CD4-positive, alpha-beta memory T cell (primary cell): ENCODE measurements around the gene CFAP46. TPM values are rescaled to one million over a fixed set of nuclear protein-coding genes. Genes with fewer than 3 reads are reported as not detected.
A peak's percentile ranks its signal among the peaks of the same experiment; 100 is the strongest.
"Not testable (repeated sequence)": the region's sequence is repeated elsewhere in the genome, so short reads cannot be mapped to it uniquely, and the experiment has no call there.

Source experiments
- CTCF ChIA-PET: fragments of 350-600 bp; sonication (Branson Sonifier 250); formaldehyde crosslinking; loops from one replicate; lab custom pipeline; 2021; ENCODE audit warnings: inconsistent platforms; ENCODE audit not compliant: partially characterized antibody; lab: Charles Lee
- POLR2A ChIA-PET: fragments of 350-600 bp; sonication (Branson Sonifier 250); formaldehyde crosslinking; loops from one replicate; lab custom pipeline; 2021; ENCODE audit not compliant: partially characterized antibody; lab: Charles Lee
- DNase-seq, 5 donors: peaks; one replicate each; pipeline versions ENCODE4 v3.0.0 to v3.0.0-alpha.2; 2020 to 2022; ENCODE audit warnings: mixed read lengths in 1 of 5
- H3K27ac ChIP-seq: one replicate; pipeline ENCODE4 v1.7.0; 2013; ENCODE audit warnings: low read depth, low read length
- H3K27me3 ChIP-seq: 2 replicates; pipeline ENCODE4 v1.7.0; 2013; ENCODE audit warnings: mild to moderate bottlenecking, low read length, moderate library complexity; ENCODE audit not compliant: insufficient read depth
- H3K36me3 ChIP-seq: 2 replicates; pipeline ENCODE4 v1.7.0; 2013; ENCODE audit warnings: mild to moderate bottlenecking, low read length, moderate library complexity; ENCODE audit not compliant: insufficient read depth
- H3K4me1 ChIP-seq: 2 replicates; pipeline ENCODE4 v1.7.0; 2013; ENCODE audit warnings: mild to moderate bottlenecking, low read length, moderate library complexity; ENCODE audit not compliant: insufficient read depth
- H3K4me3 ChIP-seq, 2 donors: one replicate each; pipeline ENCODE4 v1.7.0; 2013; ENCODE audit warnings: low read length in 2 of 2, mild to moderate bottlenecking in 1 of 2
- H3K9me3 ChIP-seq, 2 donors: one replicate each; pipeline ENCODE4 v1.7.0; 2013; ENCODE audit warnings: low read length in 2 of 2, control low read depth in 1 of 2; ENCODE audit not compliant: control insufficient read depth in 1 of 2
- H3K27ac Mint-ChIP-seq, 7 donors: one replicate each; pipeline ENCODE4 v1.8.0; 2020 to 2021; ENCODE audit warnings: mixed read lengths in 7 of 7, mild to moderate bottlenecking in 6 of 7, inconsistent platforms in 3 of 7, moderate library complexity in 3 of 7
- H3K27me3 Mint-ChIP-seq, 2 donors: one replicate each; pipeline ENCODE4 v1.8.0; 2020 to 2021; ENCODE audit warnings: mixed read lengths in 2 of 2
- H3K36me3 Mint-ChIP-seq, 2 donors: one replicate each; pipeline ENCODE4 v1.8.0; 2020 to 2021; ENCODE audit warnings: mixed read lengths in 2 of 2, inconsistent platforms in 1 of 2, mild to moderate bottlenecking in 1 of 2
- H3K4me1 Mint-ChIP-seq, 4 donors: one replicate each; pipeline ENCODE4 v1.8.0; 2020 to 2021; ENCODE audit warnings: mixed read lengths in 4 of 4, mild to moderate bottlenecking in 1 of 4
- H3K4me3 Mint-ChIP-seq, 8 donors: one replicate each; pipeline ENCODE4 v1.8.0; 2020 to 2021; ENCODE audit warnings: mixed read lengths in 8 of 8, mild to moderate bottlenecking in 7 of 8, moderate library complexity in 6 of 8, inconsistent platforms in 3 of 8
- H3K9me3 Mint-ChIP-seq, 8 donors: one replicate each; pipeline ENCODE4 v1.8.0; 2020 to 2021; ENCODE audit warnings: mixed read lengths in 8 of 8, mild to moderate bottlenecking in 5 of 8, inconsistent platforms in 3 of 8, moderate library complexity in 1 of 8
- intact Hi-C: fragments of 100-400 bp; cut with micrococcal nuclease; formaldehyde crosslinking; loops from one replicate; pipeline ENCODE4 v1.15.1; 2023
- polyA plus RNA-seq, 2 donors: library from polyadenylated mRNA; unstranded; fragments of 300-500 nt; fragmentation: Illumina TruSeq; gene quantifications; one replicate each; pipeline ENCODE4 v1.2.3, GENCODE V29; 2021
- total RNA-seq, 2 experiments: library from RNA; stranded (reverse); gene quantifications; one replicate each; pipeline ENCODE4 v1.2.3, GENCODE V29; 2021

The CFAP46 gene
- total and polyA plus RNA-seq, 4 experiments from 2014 or later, result not detected

DNA sequence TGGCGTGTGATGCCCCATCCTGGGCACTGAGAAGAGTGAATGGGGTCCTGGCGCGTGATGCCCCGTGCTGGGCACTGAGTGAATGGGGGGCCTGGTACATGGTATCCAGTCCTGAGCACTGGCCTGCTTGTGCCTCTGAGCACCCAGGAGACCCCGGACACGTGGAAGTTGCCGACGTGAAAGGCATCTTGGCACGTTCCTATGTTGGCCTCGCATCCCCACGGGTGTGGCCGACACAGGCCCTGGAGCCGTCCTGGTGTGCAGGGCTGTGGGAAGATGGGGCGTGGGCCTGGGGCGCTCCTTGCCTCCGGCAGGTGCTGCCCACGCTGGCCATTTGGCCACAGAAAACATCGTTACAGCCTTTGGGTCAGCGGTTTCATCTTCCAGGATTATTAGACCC is 35.5 kb downstream of the CFAP46 start:
- CTCF ChIA-PET, result no interaction called here
- no peak for DNase-seq
- intact Hi-C loops, result loop anchor here (10.0 kb wide), 1 partner anchor 408 kb away; no protein-coding TSS in a partner anchor

DNA sequence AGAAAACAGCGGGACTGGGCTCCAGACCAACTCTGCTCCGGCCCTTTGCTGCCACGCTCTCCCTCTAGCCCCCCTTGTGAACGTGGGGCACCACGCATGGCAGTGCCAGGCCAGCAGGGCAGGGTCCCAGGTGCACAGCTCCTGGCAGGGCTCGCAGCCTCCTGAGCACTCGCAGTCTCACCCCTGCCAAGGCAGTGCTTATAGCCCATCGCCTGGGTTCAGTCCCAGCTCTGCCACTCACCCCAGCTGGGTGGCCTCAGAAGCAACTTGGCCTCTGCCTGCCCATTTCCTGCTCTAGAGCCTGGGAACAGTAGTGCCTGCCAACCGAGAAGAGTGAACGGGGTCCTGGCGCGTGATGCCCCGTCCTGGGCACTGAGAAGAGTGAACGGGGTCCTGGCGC is 36.3 kb downstream of the CFAP46 start:
- H3K4me3 Mint-ChIP-seq, result no peak overlapping the region
- intact Hi-C loops, result loop anchor here (10.0 kb wide), 1 partner anchor 409 kb away; no protein-coding TSS in a partner anchor
- H3K27me3 ChIP-seq, result no peaks in the 10 kb centered on the region
- no peak overlapping the region for H3K27ac ChIP-seq
- H3K4me1 ChIP-seq, result peaks cover 4% of the 10 kb centered on the region
- peaks cover 0 to 6% (median under 1%) of the 10 kb centered on the region in 8 donors for H3K9me3 Mint-ChIP-seq
- peaks cover 0 to 5% (median 2%) of the 10 kb centered on the region in 4 donors for H3K4me1 Mint-ChIP-seq
- CTCF ChIA-PET, result no interaction called here
- no peak for DNase-seq
- H3K27me3 Mint-ChIP-seq, result peaks cover 2 to 8% of the 10 kb centered on the region in 2 donors
- H3K36me3 Mint-ChIP-seq, result no peaks in the 10 kb centered on the region
- POLR2A ChIA-PET, result no interaction called here
- H3K36me3 ChIP-seq, result no peaks in the 10 kb centered on the region
- no peak overlapping the region for H3K4me3 ChIP-seq
- H3K9me3 ChIP-seq, result no peaks in the 10 kb centered on the region
- H3K27ac Mint-ChIP-seq, result no peak overlapping the region

More for the DNA sequence above, 35.5 kb downstream of the CFAP46 start:
- Histone ChIP-seq H3K4me3 (no peak overlapping the region), H3K27me3 (no peaks in the 10 kb centered on the region), H3K27ac (no peak overlapping the region), H3K9me3 (no peaks in the 10 kb centered on the region), H3K36me3 (no peaks in the 10 kb centered on the region), H3K4me1 (peaks cover 4% of the 10 kb centered on the region)
- POLR2A ChIA-PET, result no interaction called here
- Mint-ChIP-seq H3K36me3 (no peaks in the 10 kb centered on the region), H3K4me3 (no peak overlapping the region), H3K27ac (no peak overlapping the region), H3K27me3 (peaks cover 2 to 8% of the 10 kb centered on the region in 2 donors), H3K9me3 (peaks cover 0 to 2% (median 0%) of the 10 kb centered on the region in 8 donors), H3K4me1 (peaks cover 0 to 5% (median 2%) of the 10 kb centered on the region in 4 donors)

DNA sequence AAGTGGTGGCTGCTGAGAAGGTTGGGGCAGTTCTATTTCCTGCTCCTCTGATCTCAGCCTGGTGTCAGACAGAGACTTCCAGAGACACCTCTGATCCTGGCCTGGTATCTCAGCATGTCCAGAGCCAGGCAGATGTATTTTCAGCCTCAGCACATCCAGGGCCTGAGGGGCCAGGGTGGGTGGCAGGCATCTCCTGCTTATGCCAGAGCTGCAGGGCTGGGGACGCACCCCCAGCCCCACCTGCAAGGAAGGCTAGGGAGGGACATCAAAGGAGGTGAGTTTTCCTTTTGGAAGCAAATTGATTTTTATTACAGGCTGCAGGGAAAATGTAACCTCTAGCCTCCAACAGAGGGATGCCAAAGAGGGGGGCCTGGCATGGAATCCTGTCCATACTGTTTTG is 36.7 kb downstream of the CFAP46 start:
- no peak overlapping the region for H3K4me3 ChIP-seq
- CTCF ChIA-PET, result no interaction called here
- H3K27me3 ChIP-seq, result no peaks in the 10 kb centered on the region
- intact Hi-C loops, result loop anchor here (10.0 kb wide), 1 partner anchor 409 kb away; no protein-coding TSS in a partner anchor
- Mint-ChIP-seq H3K27me3 (peaks cover 2 to 8% of the 10 kb centered on the region in 2 donors), H3K36me3 (no peaks in the 10 kb centered on the region), H3K9me3 (peaks cover 0 to 8% (median under 1%) of the 10 kb centered on the region in 8 donors), H3K27ac (no peak overlapping the region), H3K4me1 (peaks cover 0 to 5% (median 2%) of the 10 kb centered on the region in 4 donors), H3K4me3 (no peak overlapping the region)
- H3K27ac ChIP-seq, result no peak overlapping the region
- H3K9me3 ChIP-seq, result no peaks in the 10 kb centered on the region
- H3K36me3 ChIP-seq, result no peaks in the 10 kb centered on the region
- no peak for DNase-seq
- peaks cover 4% of the 10 kb centered on the region for H3K4me1 ChIP-seq
- POLR2A ChIA-PET, result no interaction called here

DNA sequence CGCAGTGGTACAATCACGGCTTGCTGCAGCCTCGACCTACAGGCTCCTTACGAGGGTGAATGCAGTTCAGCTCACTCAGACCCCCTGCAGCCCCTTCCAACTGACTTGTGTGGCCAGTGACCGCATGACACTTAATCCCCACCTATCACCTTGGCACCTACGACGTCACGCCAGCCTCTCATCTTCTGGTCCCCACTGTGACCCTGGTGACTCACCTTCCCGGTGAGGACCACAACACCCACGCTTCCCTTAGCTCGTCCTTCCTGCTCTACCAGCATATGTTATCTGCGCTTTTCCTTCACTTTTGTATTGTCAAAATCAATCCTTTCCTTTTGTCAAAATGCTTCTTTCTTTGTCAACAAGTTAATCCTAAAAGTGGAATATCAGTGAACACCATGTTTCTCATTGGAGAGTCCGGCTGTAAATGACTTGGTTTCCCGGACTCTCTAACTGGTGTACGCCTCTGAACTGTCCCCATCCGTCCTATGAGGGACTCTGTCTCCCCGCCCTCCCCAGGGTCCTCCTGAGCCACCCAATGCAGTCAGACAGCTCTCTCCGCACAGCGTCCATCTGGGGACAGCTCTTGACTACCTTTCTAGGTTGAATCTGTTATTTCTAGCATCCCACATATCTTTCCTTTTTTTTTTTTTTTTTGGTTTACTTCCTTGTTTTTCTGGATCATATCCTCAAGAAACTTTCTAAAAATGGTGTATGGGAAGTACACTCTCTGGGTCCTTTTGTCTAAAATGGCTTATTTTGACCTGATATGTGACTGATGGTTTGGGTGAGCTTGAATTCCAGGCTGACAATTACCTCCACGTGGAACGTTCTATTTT is 37.3 kb downstream of the CFAP46 start:
- Histone ChIP-seq H3K27ac (no peak overlapping the region), H3K27me3 (no peaks in the 10 kb centered on the region), H3K36me3 (no peaks in the 10 kb centered on the region), H3K9me3 (no peaks in the 10 kb centered on the region), H3K4me3 (no peak overlapping the region), H3K4me1 (peaks cover 4% of the 10 kb centered on the region)
- no peak overlapping the region for H3K27ac Mint-ChIP-seq
- H3K4me1 Mint-ChIP-seq, result peaks cover 0 to 5% (median 2%) of the 10 kb centered on the region in 4 donors
- ChIA-PET CTCF (interaction anchor here (0.6 to 1.5 kb wide), 3 partner anchors 50 to 416 kb away, joined by 3 read pairs; no protein-coding TSS in a partner anchor), POLR2A (no interaction called here)
- H3K4me3 Mint-ChIP-seq, result peak overlapping the region in 2 of 8 donors; percentile 6 to 18
- no peak for DNase-seq
- intact Hi-C loops, result loop anchor here (10.0 kb wide), 1 partner anchor 410 kb away; no protein-coding TSS in a partner anchor
- H3K9me3 Mint-ChIP-seq, result peaks cover 0 to 8% (median under 1%) of the 10 kb centered on the region in 8 donors
- H3K27me3 Mint-ChIP-seq, result peaks cover 2 to 8% of the 10 kb centered on the region in 2 donors
- no peaks in the 10 kb centered on the region for H3K36me3 Mint-ChIP-seq

DNA sequence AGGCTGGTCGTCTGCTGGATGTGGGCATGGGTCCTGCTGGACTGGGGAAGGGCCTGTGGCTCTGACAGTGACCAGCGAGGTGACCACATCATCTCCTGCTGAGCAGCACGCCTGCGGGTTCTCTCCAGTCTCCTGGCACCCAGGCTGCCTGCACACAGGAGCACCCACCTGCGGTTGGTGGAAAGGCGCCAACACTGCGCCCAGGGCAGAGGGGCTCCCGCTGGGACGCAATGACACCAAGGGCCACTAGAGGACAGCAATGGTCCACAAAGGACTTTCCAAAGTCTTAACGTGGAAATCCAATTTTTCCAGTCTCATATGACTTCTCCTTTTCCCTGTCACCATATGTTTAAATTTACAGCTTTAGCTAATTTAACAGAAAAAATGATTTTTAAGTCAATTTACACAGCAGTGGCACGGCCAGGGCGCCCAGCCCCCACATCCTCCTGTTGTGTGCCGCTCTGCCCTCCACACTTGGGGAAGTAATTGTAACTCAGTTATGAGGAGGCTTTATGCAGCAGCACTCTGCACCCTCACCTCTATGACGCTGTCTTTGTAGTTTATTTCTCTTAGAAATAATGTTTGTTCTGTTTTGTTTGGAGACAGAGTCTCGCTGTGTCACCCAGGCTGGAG is 38.1 kb downstream of the CFAP46 start:
- H3K36me3 ChIP-seq, result no peaks in the 10 kb centered on the region
- H3K4me3 ChIP-seq, result no peak overlapping the region
- H3K27ac ChIP-seq, result no peak overlapping the region
- Mint-ChIP-seq H3K27ac (no peak overlapping the region), H3K4me1 (peaks cover 0 to 5% (median 2%) of the 10 kb centered on the region in 4 donors), H3K9me3 (peaks cover 0 to 8% (median under 1%) of the 10 kb centered on the region in 8 donors), H3K36me3 (no peaks in the 10 kb centered on the region), H3K27me3 (peaks cover 2 to 8% of the 10 kb centered on the region in 2 donors), H3K4me3 (no peak overlapping the region)
- no peaks in the 10 kb centered on the region for H3K9me3 ChIP-seq
- H3K4me1 ChIP-seq, result peaks cover 4% of the 10 kb centered on the region
- peak in 1 of 5 donors; percentile 8 for DNase-seq
- ChIA-PET CTCF (interaction anchor here (0.6 to 1.5 kb wide), 2 partner anchors 49 to 239 kb away, joined by 3 read pairs; no protein-coding TSS in a partner anchor), POLR2A (no interaction called here)
- intact Hi-C loops, result loop anchor here (10.0 kb wide), 1 partner anchor 411 kb away; no protein-coding TSS in a partner anchor
- no peaks in the 10 kb centered on the region for H3K27me3 ChIP-seq

DNA sequence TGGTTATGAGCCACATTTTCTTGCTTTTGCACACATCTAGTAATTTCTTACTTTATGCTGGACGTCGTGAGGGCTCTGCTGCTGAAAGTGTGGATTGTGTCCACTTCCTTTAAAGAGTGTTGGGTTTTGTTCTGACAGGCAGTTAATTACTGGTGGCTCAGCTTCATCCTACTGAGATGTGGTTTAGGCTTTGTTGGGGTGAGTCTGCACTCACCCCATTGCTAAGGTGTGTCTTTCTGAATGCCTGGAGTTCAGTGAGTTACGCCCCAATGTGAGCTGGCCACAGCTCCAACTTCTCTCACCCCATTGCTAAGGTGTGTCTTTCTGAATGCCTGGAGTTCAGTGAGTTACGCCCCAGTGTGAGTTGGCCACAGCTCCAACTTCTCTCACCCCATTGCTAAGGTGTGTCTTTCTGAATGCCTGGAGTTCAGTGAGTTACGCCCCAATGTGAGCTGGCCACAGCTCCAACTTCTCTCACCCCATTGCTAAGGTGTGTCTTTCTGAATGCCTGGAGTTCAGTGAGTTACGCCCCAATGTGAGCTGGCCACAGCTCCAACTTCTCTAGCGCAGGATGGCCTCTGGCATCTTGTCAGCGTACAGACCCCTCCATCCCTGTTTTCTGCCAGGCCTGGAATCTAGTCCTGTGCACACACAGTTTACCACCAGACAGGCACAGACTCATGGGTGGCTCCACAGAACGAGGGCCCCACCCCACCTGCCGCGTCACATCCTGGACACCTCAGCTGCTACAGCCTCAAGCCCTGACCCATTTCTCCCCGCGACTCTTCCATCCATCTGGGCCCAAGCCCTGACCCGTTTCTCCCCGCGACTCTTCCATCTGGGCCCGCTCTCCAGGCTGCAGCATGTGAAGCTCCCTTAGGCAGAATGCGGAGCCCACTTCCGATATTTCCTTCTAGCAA is 39.5 kb downstream of the CFAP46 start:
- H3K27ac ChIP-seq, H3K36me3 ChIP-seq, POLR2A ChIA-PET, H3K4me3 ChIP-seq, H3K27me3 Mint-ChIP-seq, H3K4me1 ChIP-seq, CTCF ChIA-PET, H3K36me3 Mint-ChIP-seq, H3K9me3 Mint-ChIP-seq, DNase-seq, H3K9me3 ChIP-seq, H3K27ac Mint-ChIP-seq, H3K4me1 Mint-ChIP-seq, H3K27me3 ChIP-seq: not testable (repeated sequence)
- intact Hi-C loops, result loop anchor here (10.0 kb wide), 1 partner anchor 412 kb away; no protein-coding TSS in a partner anchor
- H3K4me3 Mint-ChIP-seq, result peak overlapping the region in 1 of 8 donors; percentile 4
